Activated CD4-positive, alpha-beta T cell treated with anti-CD3 and anti-CD28 coated beads, Interleukin-2, amount 50 U/mL, for 1 hour (primary cell): ENCODE data around the gene AKAP7.

Experiments used
- DNase-seq: peaks from one replicate; pipeline ENCODE4 v3.0.0-alpha.2; 2020

Gene AKAP7

DNA sequence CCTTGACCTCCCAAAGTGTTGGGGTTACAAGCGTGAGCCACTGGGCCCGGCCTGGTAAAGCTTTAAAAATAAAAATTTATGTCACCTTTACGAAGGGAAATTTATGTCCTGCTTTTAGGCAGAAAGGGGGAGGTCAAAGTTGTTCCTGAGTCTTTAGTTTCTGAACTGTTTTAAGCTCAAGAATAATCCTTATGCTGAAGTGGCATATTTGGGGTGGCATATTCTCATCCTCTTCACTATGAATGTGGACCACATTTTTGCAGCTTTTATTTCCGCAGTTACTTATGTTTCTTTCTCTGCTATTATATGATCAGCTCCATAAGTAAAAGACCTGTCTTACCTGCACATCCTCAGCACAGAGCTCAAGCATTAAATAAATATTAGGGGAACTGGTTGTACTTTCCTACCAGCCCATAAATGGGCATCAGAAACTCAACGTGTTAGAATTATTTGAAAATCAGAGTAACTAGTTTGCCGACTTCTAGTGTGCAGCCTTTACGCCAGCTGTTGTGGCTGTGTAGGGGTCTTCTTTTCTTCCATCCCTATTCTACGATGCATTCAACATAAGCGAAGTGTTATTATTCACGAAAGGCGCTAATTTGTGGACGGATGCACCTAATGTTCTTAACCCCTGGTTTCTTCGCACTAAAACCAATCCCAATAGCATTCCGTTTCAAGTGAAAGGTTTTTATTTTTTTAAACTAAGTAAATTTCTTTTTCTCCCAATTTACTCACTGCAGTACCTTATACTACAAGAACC lies 867 bp upstream of the AKAP7 start:
- DNase-seq = no peak

DNA sequence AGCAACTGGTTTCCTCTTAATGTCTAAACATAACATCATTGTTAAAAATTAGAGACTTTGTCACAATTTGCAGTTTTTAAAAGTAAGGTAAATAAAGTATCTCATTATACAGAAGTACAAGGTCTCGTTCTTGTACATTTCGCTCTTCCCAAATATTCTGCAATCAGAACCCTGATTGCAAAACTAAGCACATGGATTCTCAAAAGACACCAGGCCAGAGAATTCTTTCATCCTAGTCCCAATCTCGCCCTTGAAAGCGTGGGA lies 355 bp upstream of the AKAP7 start:
- DNase-seq = no peak

DNA sequence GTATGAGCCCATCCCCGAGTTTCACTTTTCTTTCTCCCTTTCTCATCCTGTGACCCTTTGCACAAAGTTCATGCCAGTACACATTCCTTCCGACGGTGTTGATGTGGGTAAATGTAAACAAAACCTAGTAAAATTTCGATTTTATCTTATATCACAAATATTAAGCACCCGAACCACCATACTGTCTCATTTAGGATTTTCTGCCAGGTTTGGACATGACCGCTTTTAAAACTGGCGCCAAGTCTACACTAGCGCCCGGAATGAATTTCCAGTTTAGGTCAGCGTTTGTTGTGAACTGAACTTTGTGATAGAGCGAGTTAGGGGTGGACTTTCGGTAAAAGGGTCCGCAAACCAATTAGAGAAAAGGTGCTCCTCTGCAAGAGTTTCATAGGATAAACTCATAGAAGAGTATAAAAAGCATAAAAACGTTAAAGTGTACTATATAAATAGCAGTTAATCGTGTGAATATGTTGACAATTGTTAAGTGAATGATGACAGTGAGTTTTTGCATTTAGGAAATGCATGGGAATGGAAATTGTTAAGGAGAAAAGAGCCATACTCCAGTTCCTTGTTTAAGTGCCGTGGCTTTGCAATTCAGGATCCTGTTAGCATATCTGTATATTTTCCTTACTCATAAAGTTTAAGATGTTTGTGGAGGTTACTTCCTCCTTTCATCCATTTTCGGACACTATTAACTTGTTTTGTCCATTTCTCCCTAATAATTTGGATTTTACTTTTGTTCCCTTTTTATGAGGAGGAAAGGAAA lies 937 bp downstream of the AKAP7 start:
- no peak for DNase-seq

DNA sequence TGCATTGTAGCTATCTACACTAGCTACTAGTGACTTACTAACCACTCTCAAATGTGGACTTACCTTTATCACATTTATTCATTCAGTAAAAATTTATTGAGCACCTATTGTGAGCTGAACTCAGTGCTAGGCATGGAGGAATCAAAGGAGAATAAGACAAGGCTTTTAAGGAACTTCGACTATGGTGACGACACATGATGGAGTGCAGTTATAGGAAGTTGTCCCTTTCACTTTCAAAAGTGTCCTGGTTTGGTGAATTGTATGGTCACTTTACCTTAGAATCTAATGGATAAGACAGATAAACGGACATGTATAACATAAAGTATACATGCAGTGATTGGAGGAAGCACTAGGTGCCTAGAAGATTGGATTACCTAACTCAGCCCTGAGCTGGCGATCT lies 4.3 kb downstream of the AKAP7 start:
- no peak for DNase-seq

DNA sequence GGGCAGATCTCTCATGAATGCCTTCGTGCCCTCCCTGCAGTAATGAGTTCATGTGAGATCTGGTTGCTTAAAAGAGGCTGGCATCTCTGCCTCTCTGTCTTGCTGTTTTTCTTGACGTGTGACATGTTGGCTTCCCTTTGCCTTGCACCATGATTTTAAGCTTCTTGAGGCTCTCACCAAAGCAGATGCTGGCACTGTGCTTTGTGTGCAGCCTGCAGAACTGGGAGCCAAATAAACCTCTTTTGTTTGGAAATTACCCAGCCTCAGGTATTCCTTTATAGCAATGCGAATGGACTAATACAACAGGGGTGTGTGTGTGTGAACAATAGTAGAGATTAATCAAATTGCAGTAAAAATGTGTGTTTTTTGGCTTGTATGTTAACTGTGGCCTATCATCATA lies 8.1 kb downstream of the AKAP7 start:
- DNase-seq = no peak

DNA sequence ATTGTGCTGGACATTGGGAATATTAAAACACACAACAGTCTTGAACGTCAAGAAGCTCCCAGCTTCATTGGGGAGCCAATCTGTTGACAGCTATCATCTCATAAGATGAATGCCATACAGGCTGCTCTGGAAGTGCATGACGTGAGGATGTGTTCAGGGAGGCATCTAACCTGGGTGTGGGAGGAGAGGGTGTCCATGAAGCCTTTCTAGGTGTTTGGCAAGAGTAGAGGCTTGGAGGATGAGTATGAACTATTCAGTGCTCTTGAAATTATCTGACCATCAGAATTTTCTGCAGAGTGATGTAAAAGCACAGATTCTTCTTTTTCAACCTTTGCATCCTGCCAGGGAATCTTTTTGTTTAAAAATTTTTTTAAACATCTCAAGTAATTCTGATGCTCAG lies 11.6 kb downstream of the AKAP7 start:
- no peak for DNase-seq

DNA sequence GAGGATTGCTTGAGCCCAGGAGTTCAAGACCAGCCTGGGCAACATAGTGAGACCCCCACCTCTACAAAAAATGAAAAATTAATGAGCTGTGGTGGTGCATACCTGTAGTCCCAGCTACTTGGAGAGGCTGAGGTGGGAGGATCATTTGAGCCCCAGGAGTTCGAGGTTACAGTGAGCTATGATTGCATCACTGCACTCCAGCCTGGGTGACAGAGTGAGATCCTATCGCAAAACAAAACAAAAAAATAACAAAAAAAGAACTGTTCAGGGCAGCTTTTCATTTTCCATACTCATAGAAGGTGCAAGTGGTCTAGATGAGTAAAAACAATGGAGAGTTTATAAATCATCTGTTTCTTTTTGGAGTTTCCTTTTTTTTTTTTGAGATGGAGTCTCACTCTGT lies 21.1 kb downstream of the AKAP7 start:
- DNase-seq = no peak

DNA sequence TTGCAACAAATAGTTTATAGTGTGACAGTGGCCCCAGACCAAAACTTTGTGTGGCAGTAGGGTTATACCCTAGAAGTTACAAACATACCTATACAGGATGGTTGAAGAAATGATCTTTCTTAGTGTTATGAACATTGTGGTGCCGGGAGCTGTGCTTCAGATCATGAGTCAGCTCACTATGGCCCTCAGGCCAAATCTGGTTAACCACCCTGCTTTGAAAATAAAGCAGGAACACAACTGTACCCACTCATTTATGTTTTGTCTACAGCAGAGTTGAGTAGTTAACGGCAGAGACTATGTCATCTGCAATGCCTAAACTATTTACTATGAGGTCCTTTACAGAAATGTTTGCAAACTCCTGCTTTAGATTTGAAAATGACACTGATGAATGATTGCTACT lies 24.3 kb downstream of the AKAP7 start:
- DNase-seq = no peak

DNA sequence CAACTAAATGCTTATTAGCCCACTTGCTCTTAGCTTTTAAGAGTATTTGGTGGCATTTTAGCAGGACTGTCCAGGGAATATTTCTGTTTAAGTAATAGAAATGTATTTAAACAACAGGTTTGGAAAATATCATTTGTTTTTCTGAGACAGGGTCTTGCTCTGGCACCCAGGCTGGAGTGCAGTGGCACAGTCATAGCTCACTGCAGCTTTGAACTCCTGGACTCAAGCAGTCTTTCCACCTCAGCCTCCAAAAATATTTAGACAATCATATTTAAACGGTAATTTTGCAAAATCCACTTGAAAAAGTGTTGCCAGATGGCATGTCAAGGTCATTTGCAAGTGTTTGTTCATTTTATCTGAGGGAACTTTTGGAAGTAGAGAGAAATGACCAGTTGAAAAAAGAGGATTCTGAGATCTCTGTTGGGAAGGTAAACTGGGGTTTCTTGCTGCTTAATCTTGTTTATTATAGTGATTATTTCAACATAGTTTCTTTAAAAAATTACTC lies 25.0 kb downstream of the AKAP7 start:
- DNase-seq = no peak

DNA sequence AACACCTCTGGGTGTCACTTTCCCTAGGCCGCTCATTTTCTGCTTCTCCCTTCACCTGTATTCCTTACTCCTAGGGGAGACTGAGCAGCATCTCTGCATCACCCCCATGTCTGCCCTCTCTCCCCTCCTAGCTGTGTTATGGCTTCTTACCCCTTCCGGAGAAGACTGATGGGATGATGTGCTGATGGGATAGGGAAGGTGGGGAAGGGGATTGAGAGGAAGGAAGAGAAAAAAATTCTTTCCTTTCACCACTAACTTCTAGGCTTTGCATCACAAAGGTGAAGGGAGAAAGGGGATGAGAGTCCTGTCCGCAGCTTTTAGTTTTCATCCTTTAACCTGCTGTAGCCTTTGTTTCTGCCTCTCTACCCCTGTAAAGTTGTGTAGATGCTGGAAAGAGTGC lies 26.7 kb downstream of the AKAP7 start:
- DNase-seq = no peak

DNA sequence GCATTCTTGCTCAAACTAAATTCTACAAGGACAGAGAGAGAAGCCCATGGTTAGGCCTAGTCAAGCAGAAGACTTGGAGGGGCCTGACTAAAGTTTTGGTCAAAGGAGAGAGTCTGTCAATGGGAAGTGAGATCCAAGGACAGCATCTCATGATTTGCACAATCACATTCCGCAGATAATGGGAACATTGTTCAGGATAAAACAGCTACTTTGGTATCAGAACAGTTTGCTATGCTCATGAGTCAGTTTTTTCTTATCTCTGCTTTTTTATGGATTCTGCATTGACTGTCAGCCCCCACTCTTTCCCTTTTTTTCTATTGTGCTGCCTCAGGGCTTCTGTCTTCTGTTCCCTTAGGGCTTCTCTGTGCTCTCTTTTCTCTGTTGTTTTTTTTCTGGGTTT lies 28.6 kb downstream of the AKAP7 start:
- no peak for DNase-seq

DNA sequence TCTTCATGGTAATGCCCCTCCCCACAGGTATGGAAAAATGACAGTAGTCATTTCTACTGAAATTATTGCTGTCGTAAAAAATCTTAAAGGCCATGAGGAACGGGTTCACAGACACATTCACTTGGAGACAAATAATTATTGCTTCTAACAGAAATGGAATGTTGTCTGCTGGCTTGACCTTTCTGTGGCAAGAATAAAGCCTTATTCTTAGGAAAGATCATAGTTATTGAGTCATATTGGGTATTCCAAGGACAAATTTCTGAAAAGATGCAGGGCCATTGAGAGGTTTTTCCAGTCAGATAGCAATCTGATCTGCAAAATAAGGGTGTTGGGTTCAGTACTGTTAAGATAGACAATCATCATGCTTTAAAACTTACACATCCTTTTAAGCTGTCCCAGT lies 29.2 kb downstream of the AKAP7 start:
- no peak for DNase-seq

DNA sequence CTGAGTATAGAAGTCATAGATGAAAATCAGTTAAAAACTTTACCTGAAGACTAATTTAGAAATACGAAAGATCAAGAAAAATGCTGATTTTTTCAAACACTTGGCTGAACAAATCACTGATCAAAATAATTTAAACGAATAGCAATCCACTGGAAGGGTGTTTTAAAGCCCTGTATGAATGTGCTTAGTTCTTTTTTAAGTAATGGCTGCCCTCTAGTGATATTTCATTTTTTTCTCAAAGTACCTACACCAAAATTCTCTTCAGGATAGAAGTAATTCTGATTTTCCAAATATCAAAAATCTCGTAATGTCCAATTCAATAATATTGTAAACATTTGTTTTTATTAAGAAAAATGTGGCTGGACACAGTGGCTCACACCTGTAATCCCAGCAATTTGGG lies 32.5 kb downstream of the AKAP7 start:
- no peak for DNase-seq

DNA sequence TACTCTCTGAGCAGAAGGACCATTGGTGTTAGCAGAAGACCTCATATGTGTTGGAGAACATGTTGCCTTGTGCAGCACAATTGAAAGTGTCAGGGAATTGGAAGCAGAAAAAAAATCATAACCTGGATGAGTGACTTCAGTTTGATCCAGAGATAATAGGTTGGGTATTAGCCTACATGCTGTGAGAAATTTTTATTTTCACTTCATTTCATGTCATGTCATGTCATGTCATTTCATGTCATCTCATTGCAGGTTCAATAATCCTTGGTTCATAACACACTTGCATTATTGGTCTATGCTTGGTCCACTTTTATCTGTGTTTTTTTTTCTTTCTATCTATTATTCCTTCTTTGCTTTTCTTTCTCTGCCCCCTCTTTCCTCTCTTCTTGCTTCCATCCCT lies 34.3 kb downstream of the AKAP7 start:
- DNase-seq = no peak

DNA sequence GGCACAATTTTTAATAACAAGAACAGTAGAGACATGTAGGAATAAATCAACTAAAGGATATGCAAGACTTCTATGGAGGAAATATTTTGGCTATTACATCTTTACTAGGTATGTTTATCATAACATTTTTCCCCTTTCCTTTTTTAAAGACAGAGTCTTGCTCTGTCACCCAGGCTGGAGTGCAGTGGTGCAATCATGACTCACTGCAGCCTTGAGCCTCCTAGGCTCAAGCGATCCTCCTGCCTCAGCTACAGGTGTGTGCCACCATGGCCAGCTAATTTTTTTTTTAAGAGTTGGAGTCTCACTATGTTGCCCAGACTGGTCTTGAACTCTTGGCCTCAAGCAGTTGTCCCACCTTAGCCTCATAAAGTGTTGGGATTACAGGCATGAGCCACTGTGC lies 37.0 kb downstream of the AKAP7 start:
- DNase-seq = no peak

DNA sequence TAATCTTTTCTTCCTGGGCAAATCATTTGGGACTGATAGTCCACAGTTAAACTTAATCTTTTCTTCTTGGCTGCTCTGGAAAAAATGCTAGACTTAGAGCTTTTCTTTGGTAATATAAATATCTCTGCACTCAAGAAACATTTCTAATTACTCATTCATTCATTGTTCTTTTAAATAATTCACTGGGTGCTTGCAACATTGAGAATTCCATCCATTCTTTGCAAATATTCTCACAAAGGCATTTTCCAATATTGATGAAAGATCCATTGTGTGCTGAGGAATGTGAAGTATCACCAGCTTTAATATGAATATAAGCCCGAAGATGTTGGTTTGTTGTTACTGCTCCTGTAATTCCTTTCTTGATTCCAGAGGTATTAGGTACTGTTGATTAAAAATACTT lies 38.4 kb downstream of the AKAP7 start:
- no peak for DNase-seq

DNA sequence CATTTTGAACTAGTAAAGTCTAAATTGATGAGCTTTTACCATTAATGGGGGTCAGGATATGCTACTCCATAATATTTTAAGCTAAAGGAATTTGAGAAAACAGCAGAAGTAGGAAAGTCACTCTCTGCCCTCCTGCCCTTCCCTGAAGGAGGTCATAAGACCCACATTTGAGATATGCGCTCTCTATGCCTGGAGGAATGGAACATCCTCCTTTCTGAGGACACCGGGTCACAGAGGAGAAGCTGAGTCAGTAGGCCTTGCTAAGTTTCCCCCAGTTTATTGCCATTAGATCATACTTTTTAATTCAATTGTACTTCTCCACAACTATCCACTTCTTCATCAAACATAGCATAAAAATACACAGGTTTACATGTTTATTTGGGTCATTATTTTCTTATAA lies 40.3 kb downstream of the AKAP7 start:
- DNase-seq = no peak

DNA sequence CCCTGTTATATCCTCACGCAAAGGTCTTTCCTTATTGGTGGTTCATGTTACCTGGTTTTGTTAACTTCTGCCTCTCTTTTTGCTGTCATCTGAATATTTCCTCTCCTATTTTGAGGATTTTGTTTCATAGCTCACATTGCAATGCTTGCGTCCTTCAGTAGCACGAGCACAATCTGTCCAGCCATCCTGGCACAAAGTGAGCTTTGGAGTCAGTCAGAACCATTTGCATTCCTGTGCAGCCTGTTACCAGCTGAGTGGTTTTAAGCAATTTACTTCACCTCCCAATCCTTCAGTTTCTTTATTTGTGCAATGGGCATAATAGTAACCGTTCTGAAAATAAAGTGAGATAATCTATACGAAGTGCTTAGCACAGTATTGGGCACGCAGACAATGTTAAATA lies 42.7 kb downstream of the AKAP7 start:
- no peak for DNase-seq

DNA sequence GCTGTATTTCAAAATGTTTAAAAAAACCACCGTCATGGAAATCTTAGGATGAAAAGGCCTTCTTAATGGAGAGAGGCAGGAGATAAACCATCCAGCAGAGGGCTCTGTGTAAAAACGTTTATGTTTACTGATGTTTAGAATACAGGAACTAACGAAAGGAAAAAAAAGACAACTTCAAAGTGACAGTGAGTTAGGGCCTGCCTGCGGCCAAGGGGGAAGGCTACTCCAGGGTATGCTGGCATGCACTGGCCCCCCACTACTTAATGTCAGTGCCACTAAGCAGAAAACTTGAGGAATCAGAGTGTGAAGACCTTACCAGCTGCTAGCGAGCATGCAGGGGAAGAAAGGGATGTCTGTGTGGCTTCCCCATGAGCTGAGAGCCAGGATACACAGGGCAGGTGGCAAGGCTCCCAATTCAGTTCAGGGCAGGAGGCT lies 47.7 kb downstream of the AKAP7 start:
- peak; percentile 3 for DNase-seq

DNA sequence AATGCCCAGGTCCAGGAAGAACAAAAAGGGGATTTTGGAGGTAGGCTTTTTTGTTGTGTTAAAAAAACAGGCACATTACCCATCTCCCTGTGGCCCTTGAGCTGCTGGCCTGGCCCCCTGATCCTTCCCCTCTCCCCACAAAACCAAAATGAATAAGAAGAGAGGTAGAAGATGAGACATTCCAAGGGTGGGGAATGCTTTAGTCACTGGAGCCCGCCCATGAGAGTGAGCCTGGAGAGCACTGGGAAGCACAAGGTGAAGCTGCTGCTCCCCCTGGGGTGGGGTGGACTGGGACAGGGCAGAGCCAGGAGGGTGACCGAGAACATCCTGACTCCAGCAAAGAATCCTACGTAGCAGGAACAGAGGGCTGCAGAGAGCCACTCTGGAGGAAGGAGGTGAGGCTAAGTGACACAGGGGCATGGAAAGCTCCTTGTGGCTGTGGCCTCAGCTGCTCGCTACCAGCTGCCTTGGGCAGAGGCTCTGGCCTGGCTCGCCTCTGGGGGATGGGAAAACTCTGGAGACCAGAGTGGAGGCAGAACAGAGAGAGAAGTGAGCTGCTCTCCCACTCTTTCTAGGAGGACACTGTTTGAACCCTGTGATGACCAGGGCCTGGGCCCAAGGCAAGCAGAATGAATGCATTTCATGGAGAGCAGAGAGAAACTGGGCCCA lies 48.3 kb downstream of the AKAP7 start:
- DNase-seq = no peak

DNA sequence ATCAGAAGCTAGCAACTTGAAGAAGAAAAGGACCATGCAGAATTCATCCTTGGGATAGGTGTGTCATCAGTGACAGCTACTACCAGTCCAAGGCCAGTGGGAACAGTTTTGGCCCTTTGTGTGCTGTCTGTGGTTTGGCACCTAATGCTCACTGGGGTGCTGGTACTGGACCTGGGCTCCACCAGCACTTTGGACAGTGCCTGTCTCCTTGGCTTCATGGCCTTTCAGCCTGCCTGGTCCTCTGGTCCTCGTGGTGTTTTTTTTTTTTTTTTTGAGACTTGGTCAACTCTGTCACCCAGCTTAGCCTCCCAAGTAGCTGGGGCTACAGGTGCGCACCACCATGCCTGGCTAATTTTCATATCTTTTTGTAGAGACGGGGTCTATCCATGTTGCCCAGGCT lies 56.3 kb downstream of the AKAP7 start:
- DNase-seq = no peak

DNA sequence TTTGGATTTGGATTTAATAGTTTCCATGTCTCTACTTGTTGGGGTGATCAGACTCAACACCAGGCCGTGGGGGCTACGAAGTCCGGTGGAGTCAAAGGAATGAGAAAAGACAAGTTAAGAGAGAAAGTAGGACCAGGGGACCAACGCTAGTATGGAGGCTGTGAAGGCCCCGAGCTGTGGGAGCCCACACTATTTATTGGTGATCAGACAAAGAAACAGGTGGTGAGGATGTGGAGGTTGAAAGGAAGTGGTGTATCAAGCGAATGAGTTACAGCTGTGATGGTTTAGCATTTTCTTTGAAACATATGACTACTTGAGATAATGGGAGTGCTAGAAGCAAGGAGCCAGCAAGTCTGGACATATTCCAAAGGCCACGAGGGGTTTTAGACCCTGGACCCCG lies 62.4 kb downstream of the AKAP7 start:
- DNase-seq = peak; percentile 12

DNA sequence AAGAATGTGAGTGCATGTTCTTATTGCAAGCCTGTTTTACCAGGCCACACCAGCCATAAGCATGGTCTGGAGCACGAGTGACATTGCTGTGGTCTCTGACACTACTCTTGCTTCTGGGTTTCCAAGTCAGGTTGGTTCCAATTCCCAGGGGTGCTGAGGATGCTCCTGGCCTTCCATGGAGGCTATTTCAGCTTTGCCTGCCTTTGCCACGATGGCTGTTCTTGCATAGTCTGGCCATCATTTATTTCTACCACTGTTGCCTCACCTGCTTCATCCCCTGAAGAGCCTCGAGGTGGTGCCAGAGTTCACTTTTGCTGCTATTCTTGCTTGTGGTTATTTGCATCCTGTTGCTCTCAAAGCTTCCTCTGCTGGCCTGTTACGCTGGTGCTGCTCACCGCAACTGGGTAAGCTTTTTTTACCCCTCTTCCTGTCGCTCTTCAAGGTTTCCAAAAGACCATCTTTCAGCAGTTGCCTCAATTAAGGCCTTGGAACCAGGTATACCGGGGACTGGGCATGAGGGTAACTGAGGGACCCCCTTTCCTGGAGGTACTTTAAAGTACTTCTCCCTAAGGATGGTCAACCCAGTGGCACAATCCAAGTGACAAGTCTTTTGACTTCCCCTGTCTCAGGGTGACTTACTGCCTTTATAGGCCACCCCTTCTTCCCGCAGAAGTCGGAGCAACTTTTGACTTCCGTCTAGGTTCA lies 64.5 kb downstream of the AKAP7 start:
- peak; percentile 68 for DNase-seq
